ENCODE data around the gene RNF115. TPM values are rescaled to one million over a fixed set of nuclear protein-coding genes. Genes with fewer than 3 reads are reported as not detected.

RNF115 gene
- total and polyA plus RNA-seq, 12 donors: 8.3 to 19.2 (median 12.4) TPM

- WGBS, 4 donors: 73 to 88% (median 83%) methylated on average over 5 of the region's 5 CpGs
- H3K27me3 ChIP-seq: no peaks in the 10 kb centered on the region
- no peak overlapping the region for H3K4me3 ChIP-seq
- TF ChIP-seq CTCF (IDR thresholded peaks at IDR 0.05) (no peak), POLR2A (IDR thresholded peaks at IDR 0.05) (no peak)
- DNase-seq: no peak
- H3K27ac ChIP-seq: no peak overlapping the region
- H3K36me3 ChIP-seq (replicated peaks in 1 of 2): peaks cover 0 to 42% of the 10 kb centered on the region in 2 donors
- H3K9me3 ChIP-seq (replicated peaks in 1 of 3): no peaks in the 10 kb centered on the region
- intact Hi-C loops (cut with DNase I): no loop called here
- H3K4me1 ChIP-seq (replicated peaks in 1 of 2): no peaks in the 10 kb centered on the region
These were observed 72.3 kb downstream of the RNF115 start for GRCh38 chr1:145751491-145752037.

- Histone ChIP-seq H3K4me3 (no peak overlapping the region), H3K27me3 (no peaks in the 10 kb centered on the region), H3K36me3 (replicated peaks in 1 of 2) (peaks cover 0 to 53% of the 10 kb centered on the region in 2 donors), H3K27ac (no peak overlapping the region), H3K4me1 (replicated peaks in 1 of 2) (no peaks in the 10 kb centered on the region), H3K9me3 (replicated peaks in 1 of 3) (no peaks in the 10 kb centered on the region)
- TF ChIP-seq POLR2A (IDR thresholded peaks at IDR 0.05): no peak
- 81 to 86% (median 83%) methylated on average over 5 of the region's 5 CpGs for WGBS, 4 donors
- DNase-seq: no peak
- intact Hi-C loops (cut with DNase I): no loop called here
These were observed 73.5 kb downstream of the RNF115 start for GRCh38 chr1:145750426-145750825.

- no peaks in the 10 kb centered on the region for H3K9me3 ChIP-seq (replicated peaks in 1 of 3)
- TF ChIP-seq POLR2A (IDR thresholded peaks at IDR 0.05) (no peak), CTCF (IDR thresholded peaks at IDR 0.05) (no peak)
- intact Hi-C loops (cut with DNase I): no loop called here
- no peak overlapping the region for H3K4me3 ChIP-seq
- H3K36me3 ChIP-seq (replicated peaks in 1 of 2): peaks cover 0 to 74% of the 10 kb centered on the region in 2 donors
- no peaks in the 10 kb centered on the region for H3K27me3 ChIP-seq
- H3K4me1 ChIP-seq (replicated peaks in 1 of 2): no peaks in the 10 kb centered on the region
- 90 to 97% (median 95%) methylated on average over 9 of the region's 9 CpGs for WGBS, 4 donors
- H3K27ac ChIP-seq: no peak overlapping the region
- DNase-seq: no peak
These were observed 76.3 kb downstream of the RNF115 start for GRCh38 chr1:145747398-145748247.

- Histone ChIP-seq H3K27me3 (no peaks in the 10 kb centered on the region), H3K36me3 (replicated peaks in 1 of 2) (peaks cover 0 to 31% of the 10 kb centered on the region in 2 donors), H3K27ac (no peak overlapping the region), H3K4me3 (no peak overlapping the region), H3K9me3 (replicated peaks in 1 of 3) (no peaks in the 10 kb centered on the region), H3K4me1 (replicated peaks in 1 of 2) (no peaks in the 10 kb centered on the region)
- no peak for TF ChIP-seq CTCF (IDR thresholded peaks at IDR 0.05)
- TF ChIP-seq POLR2A (IDR thresholded peaks at IDR 0.05): no peak
- WGBS, 4 donors: 70 to 91% (median 87%) methylated on average over 4 of the region's 4 CpGs
- no peak for DNase-seq
- intact Hi-C loops (cut with DNase I): no loop called here
These were observed 83.6 kb downstream of the RNF115 start for GRCh38 chr1:145740269-145740668.
